ENCODE results near the gene UQCRFS1.

UQCRFS1 gene

GRCh38 chr19:29206453-29206852 lies 6.5 kb downstream of the UQCRFS1 start:
- H3K4me3 ChIP-seq (ENCODE audit: low read depth, low read length), result no peak overlapping the region
- no peak for DNase-seq (ENCODE audit: low read depth)
- TF ChIP-seq CTCF (IDR thresholded peaks at IDR 0.05; ENCODE audit: control insufficient read depth, extremely low read depth, insufficient read depth), result no peak

DNA sequence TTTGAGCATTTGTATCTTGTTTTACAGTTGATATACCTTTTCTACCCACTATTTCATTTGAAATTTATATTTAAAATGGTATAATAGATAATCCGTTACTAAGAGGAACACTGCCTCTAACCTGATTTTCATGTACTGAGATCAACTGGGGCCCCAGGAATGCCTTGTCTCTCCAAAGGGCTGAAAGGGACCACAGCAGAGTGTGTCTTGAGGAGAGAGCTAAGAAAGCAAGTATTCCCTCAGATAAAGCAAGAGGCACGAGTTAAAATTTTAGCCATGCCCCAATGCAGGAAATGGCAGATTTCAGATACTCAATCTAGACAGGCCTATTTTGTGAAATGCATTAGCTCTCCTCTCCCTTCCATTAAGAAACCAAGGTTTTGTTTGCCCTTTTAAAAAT lies 10.7 kb downstream of the UQCRFS1 start:
- no peak for TF ChIP-seq CTCF (IDR thresholded peaks at IDR 0.05; ENCODE audit: control insufficient read depth, extremely low read depth, insufficient read depth)
- no peak for DNase-seq (ENCODE audit: low read depth)
- H3K4me3 ChIP-seq (ENCODE audit: low read depth, low read length), result no peak overlapping the region

DNA sequence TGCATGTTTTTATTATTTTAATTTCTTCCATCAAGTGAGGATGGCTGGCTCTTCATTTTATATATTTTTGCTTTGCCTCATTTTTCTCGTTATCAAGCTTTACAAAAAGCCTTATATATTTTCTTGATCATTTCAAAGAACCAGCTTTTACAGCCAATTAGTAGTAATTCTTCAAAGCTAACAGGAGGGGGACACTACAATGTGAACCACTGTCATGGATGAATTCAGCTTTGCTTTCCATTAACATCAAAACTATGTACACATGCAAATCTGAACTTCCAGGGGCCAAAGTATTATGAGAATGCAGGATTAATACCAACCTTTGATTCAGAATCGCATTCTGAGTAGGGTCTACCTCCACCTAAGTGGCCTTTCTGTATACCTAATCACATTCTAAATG lies 11.1 kb downstream of the UQCRFS1 start:
- no peak for TF ChIP-seq CTCF (IDR thresholded peaks at IDR 0.05; ENCODE audit: control insufficient read depth, extremely low read depth, insufficient read depth)
- DNase-seq (ENCODE audit: low read depth), result no peak
- no peak overlapping the region for H3K4me3 ChIP-seq (ENCODE audit: low read depth, low read length)

DNA sequence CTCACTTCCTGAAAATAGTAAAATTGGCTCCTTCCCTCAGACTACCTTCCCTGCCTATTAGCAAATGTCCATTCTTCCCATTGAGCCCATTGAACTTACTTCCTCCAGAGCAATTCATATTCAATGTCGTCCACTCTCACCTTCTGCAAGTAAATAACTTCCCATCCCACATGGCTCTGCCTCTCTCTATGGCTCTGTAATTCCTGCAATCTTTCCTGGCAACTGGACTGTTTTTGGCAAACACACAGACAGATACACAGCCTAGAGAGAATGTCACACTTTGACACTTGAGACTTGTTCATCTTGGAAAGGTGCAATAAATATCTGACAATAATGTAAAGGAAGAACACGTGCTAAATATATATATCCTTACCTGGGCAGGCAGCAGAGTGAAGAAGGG lies 18.3 kb downstream of the UQCRFS1 start:
- no peak for TF ChIP-seq CTCF (IDR thresholded peaks at IDR 0.05; ENCODE audit: control insufficient read depth, extremely low read depth, insufficient read depth)
- no peak overlapping the region for H3K4me3 ChIP-seq (ENCODE audit: low read depth, low read length)
- DNase-seq (ENCODE audit: low read depth), result no peak

DNA sequence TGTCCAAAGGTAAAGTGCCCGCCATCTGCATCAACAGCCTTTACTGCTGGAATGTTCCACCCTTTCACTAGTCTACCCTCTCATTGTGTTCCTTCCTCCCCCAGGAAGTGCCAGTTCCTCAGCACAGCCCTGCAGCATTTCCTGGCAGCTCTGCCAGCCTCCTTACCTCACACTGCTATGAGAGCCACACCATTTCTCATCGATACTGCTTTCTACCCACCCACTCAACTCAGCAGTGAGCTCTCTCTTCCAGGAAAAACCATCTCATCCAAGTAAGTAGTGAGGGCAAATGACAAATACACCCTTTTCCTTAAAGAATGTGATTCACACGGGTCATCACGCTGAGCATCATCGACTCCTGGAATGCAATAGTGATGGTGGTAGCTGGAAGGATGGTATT lies 19.8 kb downstream of the UQCRFS1 start:
- no peak overlapping the region for H3K4me3 ChIP-seq (ENCODE audit: low read depth, low read length)
- no peak for TF ChIP-seq CTCF (IDR thresholded peaks at IDR 0.05; ENCODE audit: control insufficient read depth, extremely low read depth, insufficient read depth)
- no peak for DNase-seq (ENCODE audit: low read depth)

DNA sequence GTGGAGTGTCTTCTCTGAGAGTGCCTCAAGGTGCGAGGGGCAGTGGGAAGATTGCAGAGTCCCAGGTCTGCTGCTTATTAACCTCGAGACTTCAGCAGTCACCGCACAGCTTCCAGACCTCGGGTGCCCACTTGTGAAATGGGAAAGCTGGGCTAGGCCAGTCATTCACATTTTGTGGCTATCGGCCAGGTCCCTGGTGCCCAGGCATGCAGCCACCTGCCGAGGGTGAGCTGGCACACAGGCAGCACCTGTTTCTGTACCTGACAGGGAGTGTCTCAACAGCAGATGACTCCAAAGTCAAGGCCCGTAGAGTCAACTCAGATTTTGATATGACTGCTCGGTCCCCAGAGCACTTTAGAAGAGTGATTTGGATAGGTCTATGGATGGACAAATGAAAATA lies 21.9 kb downstream of the UQCRFS1 start:
- TF ChIP-seq CTCF (IDR thresholded peaks at IDR 0.05; ENCODE audit: control insufficient read depth, extremely low read depth, insufficient read depth), result no peak
- H3K4me3 ChIP-seq (ENCODE audit: low read depth, low read length), result no peak overlapping the region
- DNase-seq (ENCODE audit: low read depth), result no peak

DNA sequence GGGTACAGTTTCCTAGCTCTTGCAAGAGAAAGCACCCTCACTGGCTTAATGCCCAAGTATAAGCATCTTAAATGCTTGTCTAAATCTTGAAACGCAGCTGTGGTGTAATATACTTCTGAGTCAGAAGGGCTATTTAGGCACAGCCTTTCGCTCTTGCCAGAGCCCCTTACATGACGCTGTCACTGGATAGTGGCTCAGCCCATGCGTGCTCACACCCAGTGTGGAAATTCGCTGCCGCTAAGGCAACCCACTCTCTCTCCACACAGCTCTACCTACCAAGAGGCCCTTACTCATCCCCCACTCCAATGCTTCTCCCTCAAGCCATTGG lies 24.0 kb downstream of the UQCRFS1 start:
- H3K4me3 ChIP-seq (ENCODE audit: low read depth, low read length), result no peak overlapping the region
- DNase-seq (ENCODE audit: low read depth), result no peak
- TF ChIP-seq CTCF (IDR thresholded peaks at IDR 0.05; ENCODE audit: control insufficient read depth, extremely low read depth, insufficient read depth), result no peak
